Raji (cell line): Measurements from ENCODE around the gene CRKL.

Source experiments
- POLR2A ChIP-seq: IDR thresholded peaks from 2 replicates; pipeline ENCODE4 v1.6.1; 2011; ENCODE audit warnings: low read depth, low read length, control low read depth; ENCODE audit not compliant: insufficient read depth

The CRKL gene

DNA sequence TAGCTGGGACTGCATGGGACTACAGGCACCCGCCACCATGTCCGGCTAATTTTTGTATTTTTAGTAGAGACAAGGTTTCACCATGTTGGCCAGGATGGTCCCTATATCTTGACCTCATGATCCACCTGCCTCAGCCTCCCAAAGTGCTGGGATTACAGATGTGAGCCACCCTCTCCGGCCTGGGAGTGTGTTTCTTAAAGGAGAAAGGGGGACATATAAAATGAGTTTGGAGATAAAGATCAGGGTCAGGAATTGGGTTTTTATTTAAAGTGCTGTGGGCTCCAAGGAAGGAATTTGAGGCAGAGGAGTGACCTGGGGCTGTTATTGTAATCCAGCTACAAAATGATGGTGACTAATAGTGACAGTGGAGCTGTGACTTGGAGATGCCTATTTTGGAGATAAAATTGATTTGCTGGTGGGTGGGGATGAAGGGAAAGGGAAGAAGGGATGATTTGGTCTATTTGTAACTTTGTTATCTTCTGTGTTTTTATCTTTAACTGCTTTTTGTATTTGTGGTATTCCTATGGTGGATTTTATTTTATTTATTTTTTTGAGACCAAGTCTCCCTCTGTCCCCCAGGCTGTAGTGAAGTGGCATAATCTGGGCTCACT lies 5.0 kb downstream of the CRKL start:
- TF ChIP-seq POLR2A: no peak

DNA sequence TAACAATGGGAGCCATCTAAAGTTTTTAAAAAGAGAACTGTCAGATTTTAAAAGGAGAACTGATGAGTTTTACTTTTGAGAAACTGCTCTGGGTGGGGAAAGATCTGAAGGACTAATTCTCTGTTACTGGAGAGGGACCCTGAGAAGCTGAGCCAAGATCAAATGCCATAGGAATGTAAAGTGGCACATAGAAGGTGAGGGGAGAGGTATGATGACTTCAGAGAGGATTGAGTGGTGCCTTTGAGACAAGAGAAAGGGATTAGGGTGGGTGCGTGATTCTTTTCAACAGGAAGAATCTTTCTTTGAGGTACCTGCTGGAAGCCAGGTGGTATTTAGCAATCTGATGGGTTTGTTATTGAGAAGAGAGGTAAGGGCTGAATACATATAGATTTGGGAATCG lies 9.0 kb downstream of the CRKL start:
- TF ChIP-seq POLR2A: no peak

DNA sequence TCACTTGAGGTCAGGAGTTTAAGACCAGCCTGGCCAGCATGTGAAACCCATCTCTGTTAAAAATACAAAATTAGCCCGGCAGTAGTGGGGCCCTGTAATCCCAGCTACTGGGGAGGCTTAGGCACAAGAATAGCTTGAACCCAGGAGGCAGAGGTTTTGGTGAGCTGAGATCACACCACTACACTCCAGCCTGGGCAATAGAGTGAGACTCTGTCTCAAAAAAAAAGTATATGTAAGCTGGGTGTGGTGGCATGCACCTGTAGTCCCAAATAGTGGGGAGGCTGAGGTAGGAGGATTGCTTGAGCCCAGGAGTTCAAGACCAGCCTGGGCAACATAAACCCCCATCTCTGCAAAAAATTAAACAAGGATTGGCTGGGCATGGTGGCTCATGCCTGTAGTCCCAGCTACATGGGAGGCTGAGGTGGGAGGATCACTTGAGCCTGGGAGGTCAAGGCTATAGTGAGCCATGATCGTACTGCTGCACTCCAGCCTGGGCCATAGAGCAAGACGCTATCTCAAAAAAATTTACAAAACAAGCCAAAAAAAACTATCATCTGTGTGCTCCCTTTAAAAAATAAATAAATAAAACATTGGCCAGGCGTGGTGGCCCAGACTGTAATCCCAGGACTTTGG lies 10.8 kb downstream of the CRKL start:
- no peak for TF ChIP-seq POLR2A

DNA sequence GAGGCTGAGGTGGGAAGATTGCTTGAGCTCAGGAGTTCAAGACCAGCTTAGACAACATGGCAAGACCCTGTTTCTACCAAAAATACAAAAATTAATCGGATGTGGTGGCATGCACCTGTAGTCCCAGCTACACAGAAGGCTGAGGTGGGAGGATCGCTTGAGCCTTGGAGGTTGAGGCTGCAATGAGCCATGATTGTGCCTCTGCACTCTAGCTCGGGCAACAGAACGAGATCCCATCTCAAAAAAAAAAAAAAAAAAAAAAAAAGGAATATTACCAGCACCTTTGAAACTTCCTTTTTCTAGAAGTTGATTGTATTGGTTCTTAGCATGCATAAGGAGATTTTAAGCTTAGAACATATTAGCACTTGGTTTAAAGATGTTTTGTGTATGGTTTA lies 11.4 kb downstream of the CRKL start:
- TF ChIP-seq POLR2A: no peak

DNA sequence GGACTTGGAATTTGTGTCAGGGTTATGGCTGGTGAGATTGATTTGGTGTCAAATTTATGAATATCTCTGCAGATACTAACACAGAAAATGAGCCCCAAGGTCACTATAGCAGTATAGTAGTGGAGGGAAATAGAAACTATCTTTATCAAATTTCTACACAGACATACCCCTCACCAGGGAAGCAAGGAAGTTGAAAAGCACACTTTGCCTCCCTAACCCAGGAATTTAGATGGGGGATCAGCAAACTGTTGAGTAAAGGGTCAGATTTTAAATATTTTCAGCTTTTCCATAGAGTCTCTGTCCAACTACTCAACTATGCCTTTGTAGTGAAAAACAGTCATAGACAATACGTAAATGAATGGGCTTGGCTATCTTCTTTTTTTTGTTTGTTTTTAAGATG lies 12.8 kb downstream of the CRKL start:
- no peak for TF ChIP-seq POLR2A

DNA sequence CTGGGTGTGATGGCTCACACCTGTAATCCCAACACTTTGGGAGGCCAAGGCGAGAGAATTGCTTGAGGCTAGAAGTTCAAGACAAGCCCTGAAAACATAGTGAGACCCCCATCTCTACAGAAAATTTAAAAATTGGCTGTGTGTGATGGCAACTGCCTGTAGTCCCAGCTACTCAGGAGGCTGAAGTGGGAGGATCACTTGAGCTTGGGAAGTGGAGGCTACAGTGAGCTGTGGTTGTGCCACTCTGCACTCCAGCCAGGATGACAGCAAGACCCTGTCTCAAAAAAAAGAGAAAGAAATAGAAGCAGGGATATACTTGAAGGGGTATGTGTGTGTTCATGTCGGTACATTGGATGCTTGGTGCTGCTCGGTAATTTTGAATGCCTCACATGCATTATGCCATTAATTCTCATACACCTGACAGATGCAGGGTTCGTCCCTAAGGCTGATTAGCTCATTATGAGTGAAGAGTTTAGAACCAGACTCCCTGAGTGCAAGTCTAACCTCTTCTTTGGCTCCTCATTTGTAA lies 14.0 kb downstream of the CRKL start:
- no peak for TF ChIP-seq POLR2A

DNA sequence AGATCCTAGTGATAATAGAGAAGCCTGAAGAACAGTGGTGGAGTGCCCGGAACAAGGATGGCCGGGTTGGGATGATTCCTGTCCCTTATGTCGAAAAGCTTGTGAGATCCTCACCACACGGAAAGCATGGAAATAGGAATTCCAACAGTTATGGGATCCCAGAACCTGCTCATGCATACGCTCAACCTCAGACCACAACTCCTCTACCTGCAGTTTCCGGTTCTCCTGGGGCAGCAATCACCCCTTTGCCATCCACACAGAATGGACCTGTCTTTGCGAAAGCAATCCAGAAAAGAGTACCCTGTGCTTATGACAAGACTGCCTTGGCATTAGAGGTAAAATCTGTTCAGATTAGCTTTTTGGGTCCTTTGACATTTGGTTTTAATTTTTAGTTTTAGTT lies 16.7 kb downstream of the CRKL start:
- TF ChIP-seq POLR2A: no peak

DNA sequence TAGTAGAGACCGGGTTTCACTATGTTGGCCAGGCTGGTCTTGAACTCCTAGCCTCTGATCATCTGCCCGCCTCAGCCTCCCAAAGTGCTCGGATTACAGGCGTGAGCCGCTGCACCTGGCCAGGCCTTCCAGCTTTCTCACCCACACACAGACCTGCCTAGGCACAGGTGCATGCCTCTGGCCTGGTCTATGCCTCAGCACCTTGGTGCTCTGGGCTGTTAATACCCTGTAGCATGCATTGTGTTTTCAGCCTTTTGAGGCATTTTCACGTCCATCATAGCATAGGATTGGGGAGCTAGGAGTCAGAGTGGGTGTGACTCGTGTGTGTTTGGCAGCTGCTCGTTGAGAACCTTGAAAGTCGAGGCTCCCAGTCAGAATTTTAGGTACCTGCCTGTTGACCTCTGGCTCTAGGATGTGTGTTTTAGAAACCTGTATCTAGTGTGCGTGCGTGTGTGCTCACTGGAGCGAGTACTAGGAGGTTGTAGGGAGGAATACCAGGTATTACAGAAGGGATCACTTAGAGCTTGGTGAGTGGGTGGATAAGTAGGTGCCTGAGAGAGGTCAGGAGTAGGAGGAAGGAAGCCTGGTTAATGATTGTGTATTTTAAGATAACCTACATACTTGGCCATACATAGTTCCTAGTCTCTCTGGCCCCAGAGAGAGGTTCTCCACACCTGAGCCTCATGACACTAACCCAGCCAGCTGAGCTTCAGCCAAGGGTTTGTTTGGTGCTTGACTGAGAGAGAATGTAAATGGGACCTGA lies 20.0 kb downstream of the CRKL start:
- TF ChIP-seq POLR2A: no peak

DNA sequence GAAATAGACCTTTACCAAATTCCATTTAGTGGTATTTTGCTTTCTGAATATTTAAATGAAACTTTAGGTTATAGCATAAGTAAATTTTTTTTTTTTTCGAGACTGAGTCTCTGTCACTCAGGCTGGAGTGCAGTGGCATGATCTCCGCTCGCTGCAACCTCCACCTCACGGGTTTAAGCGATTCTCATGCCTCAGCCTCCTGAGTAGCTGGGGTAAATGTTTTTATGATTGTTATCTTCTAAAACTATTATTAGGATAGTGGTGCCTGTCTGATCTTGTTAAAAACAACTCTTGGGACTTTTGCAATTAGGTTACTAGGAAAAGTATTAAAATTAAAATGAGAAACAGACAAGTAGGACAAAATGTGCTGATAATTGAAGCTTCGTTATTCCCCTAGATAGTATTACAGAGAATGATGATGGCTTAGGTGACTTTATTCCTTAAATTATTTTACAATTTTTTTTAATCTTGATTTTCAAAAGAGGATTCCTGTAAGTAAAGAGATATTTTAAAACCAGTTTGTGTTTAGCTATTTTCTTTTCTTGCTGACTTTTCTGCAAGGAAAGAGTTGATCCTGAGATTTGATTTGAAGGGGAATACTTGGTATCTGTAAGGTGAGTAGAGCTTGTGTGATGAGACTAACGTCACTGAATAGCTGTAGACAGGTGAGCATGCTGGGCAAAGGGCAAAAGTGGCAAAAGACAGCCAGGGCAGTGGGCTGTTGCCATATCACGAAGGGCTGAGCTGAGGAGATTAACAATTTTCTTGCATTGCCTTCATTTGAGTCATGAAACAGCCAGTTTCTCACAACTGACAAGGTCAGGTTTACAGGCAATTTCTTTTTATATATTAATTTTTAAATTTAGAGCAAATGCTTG lies 20.8 kb downstream of the CRKL start:
- no peak for TF ChIP-seq POLR2A

DNA sequence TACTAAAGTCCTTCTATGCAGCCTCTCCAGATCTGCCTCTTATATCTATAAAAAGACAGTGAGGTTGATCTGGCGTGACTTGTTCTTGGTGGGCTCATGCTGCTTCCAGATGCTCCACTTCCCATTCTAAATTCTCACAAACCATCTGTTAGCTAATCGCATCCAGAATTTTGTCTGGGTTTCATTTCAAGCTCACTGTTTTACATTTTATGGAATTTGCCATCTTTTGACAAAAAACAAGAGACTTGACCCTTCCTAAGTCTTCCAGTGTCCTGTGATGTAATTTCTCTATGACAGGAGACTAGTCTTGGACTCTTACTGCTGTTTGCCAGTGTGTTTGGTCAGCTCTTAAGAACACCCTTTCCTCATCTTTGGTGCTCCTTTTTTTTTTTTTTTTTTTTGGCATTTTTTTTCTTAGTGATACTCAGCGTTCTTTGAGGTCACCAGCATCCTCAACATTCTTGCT lies 23.0 kb downstream of the CRKL start:
- no peak for TF ChIP-seq POLR2A

DNA sequence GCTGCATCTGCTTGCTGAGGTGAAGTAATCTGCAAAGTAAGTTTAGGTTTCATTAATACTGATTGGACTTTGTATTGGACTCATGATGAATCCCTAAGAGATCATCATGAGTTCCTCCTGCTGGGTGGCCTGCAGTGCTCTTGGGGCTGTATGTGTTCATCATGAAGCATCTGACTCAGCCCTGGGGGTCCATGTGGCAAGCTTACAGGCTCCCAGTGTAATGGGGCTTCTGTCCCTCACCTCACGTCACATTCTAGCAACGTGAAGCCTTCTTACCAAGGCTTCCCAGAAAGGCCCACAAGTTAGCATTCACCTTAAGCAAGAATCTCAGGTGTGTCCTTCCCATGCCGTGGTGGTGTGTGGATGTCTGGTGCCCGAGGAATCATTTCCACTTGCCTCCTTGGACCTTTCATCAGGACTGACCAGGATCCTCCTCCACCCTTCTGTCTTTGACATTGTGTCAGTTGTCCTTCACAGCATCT lies 23.7 kb downstream of the CRKL start:
- no peak for TF ChIP-seq POLR2A

DNA sequence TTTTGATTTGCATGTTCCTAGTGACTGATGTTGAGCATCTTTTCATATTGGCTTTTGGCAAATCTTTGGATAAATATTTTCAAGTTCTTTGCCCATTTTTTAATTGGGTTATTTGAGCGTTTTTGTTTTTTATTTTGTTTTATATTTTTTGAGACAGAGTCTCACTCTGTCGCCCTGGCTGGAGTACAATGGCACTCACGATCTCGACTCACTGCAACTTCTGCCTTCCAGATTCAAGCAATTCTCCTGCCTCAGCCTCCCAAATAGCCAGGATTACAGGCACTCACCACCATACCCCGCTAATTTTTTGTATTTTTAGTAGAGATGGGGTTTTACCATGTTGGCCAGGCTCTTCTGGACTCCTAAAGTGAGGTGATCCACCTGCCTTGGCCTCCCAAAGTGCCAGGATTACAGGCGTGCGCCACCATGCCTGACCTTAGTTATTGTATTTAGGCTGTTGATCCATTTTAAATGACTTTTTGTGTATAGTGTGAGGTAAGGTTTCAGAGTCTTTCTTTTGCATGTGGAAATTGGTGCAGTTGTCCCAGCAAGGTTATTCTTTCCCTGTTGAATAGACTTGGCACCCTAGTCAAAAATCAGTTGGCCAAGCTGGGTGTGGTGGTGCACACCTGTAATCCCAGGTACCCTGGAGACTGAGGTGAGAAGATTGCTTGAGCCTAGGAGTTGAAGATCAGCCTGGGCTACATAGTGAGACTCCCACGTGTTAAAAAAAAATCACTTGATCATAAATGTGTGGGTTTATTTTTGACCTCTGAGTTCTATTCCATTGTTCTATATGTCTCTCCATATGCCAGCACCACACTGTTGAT lies 26.1 kb downstream of the CRKL start:
- TF ChIP-seq POLR2A: no peak

DNA sequence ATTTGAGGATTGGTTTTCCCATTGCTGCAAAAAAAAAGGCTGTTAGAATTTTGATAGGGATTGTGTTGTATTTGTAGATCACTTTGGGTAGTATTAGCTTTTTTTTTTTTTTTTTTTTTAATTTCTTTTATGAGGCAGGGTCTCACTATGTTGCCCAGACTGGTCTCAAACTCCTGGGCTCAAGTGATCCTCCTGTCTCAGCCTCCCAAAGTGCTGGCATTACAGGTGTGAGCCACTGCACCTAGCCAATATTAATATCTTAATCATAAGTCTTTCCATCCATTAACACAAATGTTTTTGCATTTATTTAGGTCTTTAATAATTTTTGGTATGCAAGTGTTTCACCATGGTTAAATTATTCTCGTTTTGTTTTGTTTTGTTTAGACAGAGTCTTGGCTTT lies 26.8 kb downstream of the CRKL start:
- no peak for TF ChIP-seq POLR2A

DNA sequence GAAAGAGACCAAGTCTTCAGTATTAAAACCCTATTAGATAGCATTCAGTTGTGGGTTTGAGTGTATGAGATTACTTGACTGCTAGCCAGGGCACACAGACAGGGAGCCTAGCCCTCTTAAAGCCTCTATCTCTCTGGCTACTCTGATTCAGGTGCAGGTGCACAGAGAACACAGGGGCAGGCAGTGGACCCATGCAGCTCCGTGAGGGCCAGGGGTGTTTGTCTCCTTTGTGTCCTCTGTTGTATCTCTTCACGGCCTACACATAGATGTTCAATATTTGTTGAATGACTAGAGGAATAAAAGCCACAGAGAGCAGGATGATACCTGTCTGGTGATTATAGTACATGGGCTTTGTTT lies 28.3 kb downstream of the CRKL start:
- TF ChIP-seq POLR2A: no peak
